Endothelial cell of umbilical vein (primary cell): Measurements from ENCODE around the gene SEC14L1. TPM values are rescaled to one million over a fixed set of nuclear protein-coding genes. Genes with fewer than 3 reads are reported as not detected.

ENCODE experiments used
- BruUV-seq: library from RNA; stranded (reverse); fragments of 400-500 nt; replicated peaks from 2 replicates; lab custom pipeline; 2021; lab: Mats Ljungman, UMichigan
- CTCF ChIA-PET: fragments of 300-600, 350-600 bp; sonication (Branson Sonifier 250); formaldehyde crosslinking; loops from one replicate; lab custom pipeline; 2021; ENCODE audit warnings: antibody characterized with exemption, inconsistent platforms; lab: Charles Lee
- POLR2A ChIA-PET: fragments of 300-600, 350-600 bp; sonication (Branson Sonifier 250); formaldehyde crosslinking; loops from one replicate; lab custom pipeline; 2021; ENCODE audit warnings: antibody characterized with exemption, inconsistent platforms; lab: Charles Lee
- DNase-seq: peaks from one replicate; pipeline ENCODE4 v3.0.0-alpha.2; 2011; ENCODE audit warnings: low read depth, low spot score
- FAIRE-seq: peaks from 2 replicates; lab custom pipeline; 2011; peaks lifted over from hg19 to GRCh38; lab: Jason Lieb, UNC
- H2AFZ ChIP-seq: 2 replicates; pipeline ENCODE4 v1.6.0; 2012; ENCODE audit warnings: low read depth, low read length, control low read depth, inconsistent platforms
- H3K27ac ChIP-seq: 2 replicates; pipeline ENCODE4 v1.5.1; 2011; ENCODE audit warnings: low read depth, mild to moderate bottlenecking, control low read depth, low read length, moderate library complexity; ENCODE audit not compliant: insufficient read depth
- H3K27me3 ChIP-seq, 2 experiments: 2 replicates each; pipeline versions ENCODE4 v1.6.0 to v1.6.1; 2011; ENCODE audit warnings: low read length in 2 of 2, mixed read lengths in 1 of 2; ENCODE audit not compliant: control insufficient read depth in 2 of 2, insufficient read depth in 2 of 2
- H3K36me3 ChIP-seq, 2 experiments: 2 replicates in 1 of 2; 3 replicates in 1 of 2; pipeline ENCODE4 v1.5.1; 2011; ENCODE audit warnings: low read length in 2 of 2, mild to moderate bottlenecking in 1 of 2, moderate library complexity in 1 of 2; ENCODE audit not compliant: control insufficient read depth in 2 of 2, insufficient read depth in 2 of 2; ENCODE audit errors: extremely low read depth in 1 of 2
- H3K4me1 ChIP-seq: 3 replicates; pipeline ENCODE4 v1.5.1; 2011; ENCODE audit warnings: mild to moderate bottlenecking, low read length; ENCODE audit not compliant: control insufficient read depth, insufficient read depth; ENCODE audit errors: extremely low read depth
- H3K4me2 ChIP-seq: 2 replicates; pipeline ENCODE4 v1.6.1; 2011; ENCODE audit warnings: low read length, control low read depth, mixed read lengths; ENCODE audit not compliant: insufficient read depth
- H3K4me3 ChIP-seq, 3 experiments: fragments of 200-600 bp in 1 of 3; sonication (generic), shearing (Covaris generic) in 1 of 3; replicated peaks in 1 of 3; 2 replicates each; pipeline ENCODE4 v1.5.1; 2011 to 2016; ENCODE audit warnings: control low read depth in 3 of 3, low read length in 3 of 3, mild to moderate bottlenecking in 2 of 3, inconsistent platforms in 1 of 3, low read depth in 1 of 3, moderate library complexity in 1 of 3; ENCODE audit not compliant: insufficient read depth in 1 of 3
- H3K79me2 ChIP-seq: 2 replicates; pipeline ENCODE4 v1.6.0; 2012; ENCODE audit warnings: low read length, inconsistent platforms; ENCODE audit not compliant: control insufficient read depth, insufficient read depth
- H3K9ac ChIP-seq: replicated peaks from 2 replicates; pipeline ENCODE3; 2011; ENCODE audit warnings: low read length, control low read depth; ENCODE audit not compliant: insufficient read depth; ENCODE audit errors: extremely low read depth
- H3K9me1 ChIP-seq: replicated peaks from 3 replicates; pipeline ENCODE4 v1.6.0; 2011; ENCODE audit warnings: mild to moderate bottlenecking, low read length; ENCODE audit not compliant: control insufficient read depth, insufficient read depth; ENCODE audit errors: extremely low read depth
- H3K9me3 ChIP-seq: replicated peaks from 2 replicates; pipeline ENCODE4 v1.5.1; 2012; ENCODE audit warnings: low read length, inconsistent platforms; ENCODE audit not compliant: control insufficient read depth, insufficient read depth
- H4K20me1 ChIP-seq: replicated peaks from 2 replicates; pipeline ENCODE3; 2011; ENCODE audit warnings: mild to moderate bottlenecking, low read length; ENCODE audit not compliant: control insufficient read depth, insufficient read depth; ENCODE audit errors: extremely low read depth
- CTCF ChIP-seq, 2 donors: IDR thresholded peaks; 1 replicate in 1 of 2; 2 replicates in 1 of 2; pipeline ENCODE4 v1.5.1; 2011; ENCODE audit warnings: low read length in 2 of 2, mild to moderate bottlenecking in 2 of 2, moderate library complexity in 2 of 2, control low read depth in 1 of 2, inconsistent platforms in 1 of 2, low read depth in 1 of 2; ENCODE audit not compliant: insufficient read depth in 1 of 2; ENCODE audit errors: extremely low read depth in 1 of 2
- EZH2 ChIP-seq: IDR thresholded peaks from 2 replicates; pipeline ENCODE4 v1.6.1; 2012; ENCODE audit warnings: borderline replicate concordance, low read depth, mild to moderate bottlenecking, moderate library complexity, low read length, inconsistent platforms; ENCODE audit not compliant: severe bottlenecking
- FOS ChIP-seq: IDR thresholded peaks from 2 replicates; pipeline ENCODE4 v1.6.1; 2011; ENCODE audit warnings: mild to moderate bottlenecking, low read length, moderate library complexity, borderline replicate concordance; ENCODE audit not compliant: insufficient read depth
- GATA2 ChIP-seq: IDR thresholded peaks from 2 replicates; pipeline ENCODE4 v1.7.0; 2011; ENCODE audit warnings: low read depth, mild to moderate bottlenecking, moderate library complexity, mixed read lengths, low read length; ENCODE audit not compliant: insufficient read length, insufficient read depth
- JUN ChIP-seq: IDR thresholded peaks from 2 replicates; pipeline ENCODE4 v1.6.1; 2011; ENCODE audit warnings: borderline replicate concordance, low read depth; ENCODE audit not compliant: insufficient read length, insufficient read depth
- MAX ChIP-seq: IDR thresholded peaks from 2 replicates; pipeline ENCODE4 v1.6.1; 2011; ENCODE audit not compliant: insufficient read depth, insufficient read length
- MYC ChIP-seq: IDR thresholded peaks from one replicate; pipeline ENCODE4 v1.6.1; 2011; ENCODE audit warnings: mild to moderate bottlenecking, low read depth, low read length
- POLR2A ChIP-seq: IDR thresholded peaks from 2 replicates; pipeline ENCODE4 v1.6.1; 2012; ENCODE audit warnings: low read depth, mild to moderate bottlenecking, control low read depth, low read length
- POLR2AphosphoS5 ChIP-seq: IDR thresholded peaks from 2 replicates; pipeline ENCODE4 v1.6.1; 2012; ENCODE audit warnings: low read depth, mild to moderate bottlenecking, control low read depth, low read length, moderate library complexity; ENCODE audit not compliant: insufficient read depth
- dilution Hi-C: fragments of 300-500 bp; cut with MboI; formaldehyde crosslinking; loops from one replicate; pipeline ENCODE4 v1.15.0; 2019; ENCODE audit warnings: low sequenced_read_pairs; ENCODE audit not compliant: extremely low pct_ligation_motif_present
- intact Hi-C: fragments of 100-400 bp; cut with micrococcal nuclease; formaldehyde crosslinking; loops from one replicate; pipeline ENCODE4 v1.10.0; 2022
- polyA plus RNA-seq, 4 experiments: library from polyadenylated mRNA; depleted of rRNA in 3 of 4; stranded (reverse) in 3 of 4; unstranded in 1 of 4; fragments of >200 nt; gene quantifications; 2 replicates each; pipeline versions ENCODE4 v1.2.1 to v1.2.3, GENCODE V29; 2011 to 2012; ENCODE audit warnings: missing spikeins in 1 of 4
- total RNA-seq: library from RNA; stranded (reverse); gene quantifications from 2 replicates; pipeline ENCODE4 v1.2.3, GENCODE V29; 2021

The SEC14L1 gene
- total and polyA plus RNA-seq, 2 donors (not counting 3 experiments of a cell fraction or from before 2014, with no cell fraction given) = 215 to 631 TPM

DNA sequence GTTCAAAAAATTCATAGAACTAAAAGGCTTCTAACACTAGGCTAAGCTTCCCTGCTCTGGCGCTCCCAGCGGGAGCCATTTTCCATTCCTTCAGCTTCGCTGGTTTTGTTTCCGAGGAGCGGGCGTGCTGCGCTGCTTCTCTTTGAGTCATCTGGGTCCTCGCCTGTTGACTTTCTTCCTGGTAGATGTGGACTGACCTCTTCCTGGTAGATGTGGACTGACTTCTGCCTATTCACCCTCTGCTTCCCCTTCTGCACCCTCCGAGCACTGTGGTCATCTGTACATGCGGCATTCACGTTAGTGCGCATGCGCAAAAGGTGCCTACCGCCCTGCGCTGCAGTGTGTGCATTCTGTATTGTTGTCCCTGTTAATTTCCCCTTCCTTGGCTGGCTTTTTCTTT, 40.8 kb upstream of the SEC14L1 start:
- FAIRE-seq = no peak
- POLR2A ChIA-PET = no interaction called here

More for the DNA sequence above, 40.8 kb upstream of the SEC14L1 start:
- intact Hi-C loops (no loop called here), dilution Hi-C loops (no loop called here)
- no peak for DNase-seq
- H4K20me1 ChIP-seq = no peaks in the 10 kb centered on the region
- H3K9me3 ChIP-seq = no peaks in the 10 kb centered on the region
- no TSS peak for BruUV-seq
- no peaks in the 10 kb centered on the region for H3K27me3 ChIP-seq
- H3K4me2 ChIP-seq = no peak overlapping the region
- H3K9ac ChIP-seq = no peak overlapping the region
- H3K9me1 ChIP-seq = no peaks in the 10 kb centered on the region
- H3K79me2 ChIP-seq = peaks cover 28% of the 10 kb centered on the region
- H3K4me3 ChIP-seq = no peak overlapping the region
- H3K4me1 ChIP-seq = peaks cover 20% of the 10 kb centered on the region
- TF ChIP-seq EZH2 = no peak
- TF ChIP-seq MYC = no peak
- no peak for TF ChIP-seq GATA2
- TF ChIP-seq POLR2A = no peak
- TF ChIP-seq MAX = no peak
- no peak for TF ChIP-seq JUN
- no peak for TF ChIP-seq POLR2AphosphoS5
- TF ChIP-seq FOS = no peak
- no peak for TF ChIP-seq CTCF (IDR thresholded peaks at IDR 0.05; ENCODE audit: extremely low read depth in 1 of 2, insufficient read depth in 1 of 2, low read depth in 1 of 2, low read length in 2 of 2)
- no peak overlapping the region for H2AFZ ChIP-seq
- H3K27ac ChIP-seq = no peak overlapping the region
- CTCF ChIA-PET = no interaction called here
- peaks cover 12 to 22% of the 10 kb centered on the region in 2 experiments for H3K36me3 ChIP-seq
